ENCODE data around the gene ASAP2.
A peak's percentile ranks its signal among the peaks of the same experiment; 100 is the strongest.
"Not testable (repeated sequence)": the region's sequence is repeated elsewhere in the genome, so short reads cannot be mapped to it uniquely, and the experiment has no call there.

ASAP2 gene

DNA sequence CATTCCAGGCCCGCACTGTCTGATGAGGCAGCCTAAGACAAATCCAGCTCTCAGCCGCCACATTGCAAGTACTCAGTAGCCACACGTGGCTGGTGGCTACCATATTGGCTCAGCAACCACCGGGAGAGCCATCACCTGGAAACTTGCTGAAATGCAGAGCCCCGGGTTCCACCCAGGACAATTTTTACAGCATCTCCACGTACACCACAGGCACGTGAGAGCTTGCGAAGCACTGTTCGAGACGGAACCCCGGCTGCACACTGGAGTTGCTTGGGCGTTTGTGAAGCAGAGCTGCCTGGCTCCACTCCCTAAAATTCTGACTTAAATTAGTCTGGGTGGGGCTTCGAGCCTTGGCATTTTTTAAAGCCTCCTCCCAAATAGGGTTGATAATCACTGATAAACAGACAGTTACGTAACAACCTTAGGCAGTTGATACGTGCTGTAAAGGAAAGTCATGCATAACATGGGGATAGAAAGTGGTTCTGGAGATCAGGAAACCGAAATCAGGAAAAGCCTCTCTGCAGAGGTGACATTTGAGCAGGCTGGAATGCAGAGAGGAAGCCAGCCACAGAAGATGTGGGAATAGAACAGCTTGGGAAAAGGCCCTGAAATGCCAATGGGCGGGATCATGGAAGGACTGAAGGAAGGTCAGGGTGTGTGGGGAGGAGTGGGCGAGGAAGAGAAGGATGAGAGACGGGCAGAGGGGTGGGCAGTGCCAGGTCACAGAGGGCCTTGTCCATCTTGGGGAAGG lies 6.2 kb downstream of the ASAP2 start:
- no peak overlapping the region for H3K27ac ChIP-seq
- no peak overlapping the region for H3K9ac ChIP-seq

GRCh38 chr2:9213477-9214051 lies 7.0 kb downstream of the ASAP2 start:
- H3K4me2 ChIP-seq = peak overlapping the region in 5 of 11 experiments; percentile 14 to 94 (median 82); a peak in 6 of 22 replicates
- H3K36me3 ChIP-seq = peaks cover 6 to 55% (median 41%) of the 10 kb centered on the region in 11 experiments; a peak in 19 of 22 replicates
- peaks cover 0 to 19% (median 7%) of the 10 kb centered on the region in 11 experiments; a peak in 13 of 22 replicates for H3K9me3 ChIP-seq (replicated peaks in 1 of 11)
- H3K27ac ChIP-seq = no peak overlapping the region
- H3K4me3 ChIP-seq = no peak overlapping the region
- no peak overlapping the region for H3K9ac ChIP-seq
- H4K20me1 ChIP-seq = peaks cover 8 to 89% (median 38%) of the 10 kb centered on the region in 11 experiments; a peak in 20 of 22 replicates
- no peaks in the 10 kb centered on the region for H3K27me3 ChIP-seq
- peaks cover 35 to 90% (median 51%) of the 10 kb centered on the region in 10 experiments for H3K4me1 ChIP-seq
- TF ChIP-seq Cebpa-rat (IDR thresholded peaks at IDR 0.05) = no peak

More for the DNA sequence above, 6.2 kb downstream of the ASAP2 start:
- H3K36me3 ChIP-seq = peaks cover 6 to 47% (median 33%) of the 10 kb centered on the region in 11 experiments; a peak in 19 of 22 replicates
- no peaks in the 10 kb centered on the region for H3K27me3 ChIP-seq
- TF ChIP-seq Cebpa-rat (IDR thresholded peaks at IDR 0.05) = 0 out of 22 replicates have a peak, but pooled peaks of 2 of the 11 experiments have one; percentile 17 to 29
- peaks cover 12 to 85% (median 43%) of the 10 kb centered on the region in 11 experiments; a peak in 20 of 22 replicates for H4K20me1 ChIP-seq
- H3K4me3 ChIP-seq = no peak overlapping the region
- H3K4me2 ChIP-seq = peak overlapping the region in 6 of 11 experiments; percentile 14 to 94 (median 60); a peak in 13 of 22 replicates
- peaks cover 0 to 12% (median 0%) of the 10 kb centered on the region in 11 experiments; a peak in 7 of 22 replicates for H3K9me3 ChIP-seq (replicated peaks in 1 of 11)
- H3K4me1 ChIP-seq = peaks cover 38 to 85% (median 54%) of the 10 kb centered on the region in 10 experiments

- Histone ChIP-seq H3K4me2 (no peak overlapping the region), H3K36me3 (peaks cover 6 to 67% (median 49%) of the 10 kb centered on the region in 11 experiments; a peak in 19 of 22 replicates), H3K9me3 (replicated peaks in 1 of 11) (peaks cover 0 to 32% (median 19%) of the 10 kb centered on the region in 11 experiments; a peak in 18 of 22 replicates), H3K27ac (no peak overlapping the region), H3K9ac (no peak overlapping the region), H3K4me3 (no peak overlapping the region), H3K4me1 (peaks cover 22 to 83% (median 40%) of the 10 kb centered on the region in 10 experiments), H3K27me3 (no peaks in the 10 kb centered on the region), H4K20me1 (peaks cover 4 to 90% (median 30%) of the 10 kb centered on the region in 11 experiments; a peak in 17 of 22 replicates)
- TF ChIP-seq Cebpa-rat (IDR thresholded peaks at IDR 0.05) = no peak
Measured at GRCh38 chr2:9214873-9215272, 8.3 kb downstream of the ASAP2 start.

- Histone ChIP-seq H3K27me3 (no peaks in the 10 kb centered on the region), H3K36me3 (peaks cover 6 to 74% (median 49%) of the 10 kb centered on the region in 11 experiments; a peak in 19 of 22 replicates), H4K20me1 (peaks cover 4 to 93% (median 30%) of the 10 kb centered on the region in 11 experiments; a peak in 17 of 22 replicates), H3K4me2 (peak overlapping the region in 2 of 11 experiments; percentile 15 to 60; a peak in 3 of 22 replicates), H3K9me3 (replicated peaks in 1 of 11) (peaks cover 0 to 40% (median 27%) of the 10 kb centered on the region in 11 experiments; a peak in 18 of 22 replicates), H3K4me1 (peaks cover 14 to 77% (median 34%) of the 10 kb centered on the region in 10 experiments; a peak in 19 of 20 replicates), H3K9ac (no peak overlapping the region), H3K4me3 (no peak overlapping the region), H3K27ac (no peak overlapping the region)
- no peak for TF ChIP-seq Cebpa-rat (IDR thresholded peaks at IDR 0.05)
Measured at GRCh38 chr2:9215680-9216079, 9.1 kb downstream of the ASAP2 start.

- peaks cover 12 to 77% (median 34%) of the 10 kb centered on the region in 10 experiments; a peak in 19 of 20 replicates for H3K4me1 ChIP-seq
- peaks cover 0 to 45% (median 32%) of the 10 kb centered on the region in 11 experiments; a peak in 18 of 22 replicates for H3K9me3 ChIP-seq (replicated peaks in 1 of 11)
- H3K9ac ChIP-seq, H3K4me3 ChIP-seq, H3K27ac ChIP-seq, H3K27me3 ChIP-seq: not testable (repeated sequence)
- H3K36me3 ChIP-seq = peaks cover 6 to 78% (median 49%) of the 10 kb centered on the region in 11 experiments; a peak in 19 of 22 replicates
- H3K4me2 ChIP-seq = peak overlapping the region in 3 of 11 experiments; percentile 15 to 60 (median 53); a peak in 3 of 22 replicates
- H4K20me1 ChIP-seq = peaks cover 4 to 97% (median 30%) of the 10 kb centered on the region in 11 experiments; a peak in 17 of 22 replicates
Measured at GRCh38 chr2:9216143-9216542, 9.5 kb downstream of the ASAP2 start.

GRCh38 chr2:9217838-9218770 lies 11.5 kb downstream of the ASAP2 start:
- Histone ChIP-seq H3K4me2 (peak overlapping the region in 2 of 11 experiments; percentile 46 to 60; a peak in 4 of 22 replicates), H3K27me3 (no peaks in the 10 kb centered on the region), H3K4me3 (no peak overlapping the region), H3K9me3 (replicated peaks in 1 of 11) (peaks cover 0 to 46% (median 34%) of the 10 kb centered on the region in 11 experiments; a peak in 18 of 22 replicates), H4K20me1 (peaks cover 9 to 97% (median 20%) of the 10 kb centered on the region in 11 experiments; a peak in 16 of 22 replicates), H3K9ac (no peak overlapping the region), H3K27ac (no peak overlapping the region), H3K4me1 (peaks cover 2 to 72% (median 19%) of the 10 kb centered on the region in 10 experiments; a peak in 18 of 20 replicates), H3K36me3 (peaks cover 0 to 62% (median 41%) of the 10 kb centered on the region in 11 experiments; a peak in 18 of 22 replicates)
- TF ChIP-seq Cebpa-rat (IDR thresholded peaks at IDR 0.05) = no peak

- peaks cover 0 to 72% (median 17%) of the 10 kb centered on the region in 10 experiments; a peak in 16 of 20 replicates for H3K4me1 ChIP-seq
- H3K9me3 ChIP-seq (replicated peaks in 1 of 11) = peaks cover 0 to 46% (median 34%) of the 10 kb centered on the region in 11 experiments; a peak in 18 of 22 replicates
- H3K27ac ChIP-seq = no peak overlapping the region
- H3K36me3 ChIP-seq = peaks cover 0 to 61% (median 38%) of the 10 kb centered on the region in 11 experiments; a peak in 17 of 22 replicates
- no peak overlapping the region for H3K9ac ChIP-seq
- no peak overlapping the region for H3K4me3 ChIP-seq
- H3K4me2 ChIP-seq = peak overlapping the region in 2 of 11 experiments; percentile 46 to 60; a peak in 4 of 22 replicates
- H3K27me3 ChIP-seq = no peaks in the 10 kb centered on the region
- no peak for TF ChIP-seq Cebpa-rat (IDR thresholded peaks at IDR 0.05)
- H4K20me1 ChIP-seq = peaks cover 2 to 97% (median 13%) of the 10 kb centered on the region in 11 experiments; a peak in 16 of 22 replicates
Measured at GRCh38 chr2:9219027-9219445, 12.4 kb downstream of the ASAP2 start.
